Lung (tissue), 12 donors: ENCODE measurements around the gene SRRM3. TPM values are rescaled to one million over a fixed set of nuclear protein-coding genes. Genes with fewer than 3 reads are reported as not detected.
"Not testable (repeated sequence)": the region's sequence is repeated elsewhere in the genome, so short reads cannot be mapped to it uniquely, and the experiment has no call there.

Experiments used
- ATAC-seq: fragments of 200-7000 bp; cut with Tn5 transposase; one replicate; pipeline ENCODE4 v1.9.1; 2020; ENCODE audit warnings: moderate number of reproducible peaks; ENCODE audit not compliant: insufficient read depth, low FRiP score
- DNase-seq, 3 donors: peaks; one replicate each; pipeline ENCODE4 v3.0.0-alpha.2; 2013 to 2017
- H3K27ac ChIP-seq, 2 donors: one replicate each; pipeline ENCODE4 v1.5.1; 2013; ENCODE audit warnings: mild to moderate bottlenecking in 2 of 2, moderate library complexity in 2 of 2, control low read depth in 1 of 2, inconsistent platforms in 1 of 2, low read depth in 1 of 2, low read length in 1 of 2
- H3K27me3 ChIP-seq, 3 donors: one replicate each; pipeline ENCODE4 v1.5.1; 2013; ENCODE audit warnings: low read length in 2 of 3; ENCODE audit not compliant: control insufficient read depth in 3 of 3, insufficient read depth in 3 of 3
- H3K36me3 ChIP-seq, 4 donors: one replicate each; pipeline ENCODE4 v1.5.1; 2013; ENCODE audit warnings: low read length in 4 of 4, mild to moderate bottlenecking in 1 of 4, moderate library complexity in 1 of 4; ENCODE audit not compliant: control insufficient read depth in 4 of 4, insufficient read depth in 4 of 4
- H3K4me1 ChIP-seq, 5 donors: one replicate each; pipeline ENCODE4 v1.5.1; 2013; ENCODE audit warnings: low read length in 5 of 5, mild to moderate bottlenecking in 2 of 5, moderate library complexity in 1 of 5; ENCODE audit not compliant: control insufficient read depth in 5 of 5, insufficient read depth in 5 of 5
- H3K4me3 ChIP-seq: one replicate; pipeline ENCODE4 v1.5.1; 2013; ENCODE audit warnings: mild to moderate bottlenecking, control low read depth, moderate library complexity
- H3K9ac ChIP-seq, 2 donors: one replicate each; pipeline ENCODE4 v1.5.1; 2013; ENCODE audit warnings: low read length in 2 of 2, control low read depth in 1 of 2; ENCODE audit not compliant: insufficient read depth in 1 of 2
- H3K9me3 ChIP-seq, 4 donors: one replicate each; pipeline ENCODE4 v1.5.1; 2013; ENCODE audit warnings: low read length in 3 of 4, mild to moderate bottlenecking in 1 of 4, moderate library complexity in 1 of 4; ENCODE audit not compliant: control insufficient read depth in 4 of 4, insufficient read depth in 3 of 4
- WGBS, 2 donors: extraction: QIAGEN DNeasy Blood & Tissue Kit; methylation state at CpG; one replicate each; pipeline ENCODE4 v1.1.7; 2013; 5-methylcytosine and 5-hydroxymethylcytosine counted together
- polyA plus RNA-seq, 2 donors: library from polyadenylated mRNA; stranded (reverse); fragments of 200-250 nt; gene quantifications; one replicate each; pipeline ENCODE4 v1.2.1, GENCODE V29; 2013
- total RNA-seq, 2 donors: library from RNA; depleted of rRNA in 1 of 2; stranded (reverse); fragments of >200 nt in 1 of 2; gene quantifications; one replicate each; pipeline ENCODE4 v1.2.1, GENCODE V29; 2014 to 2021
- TF ChIP-seq, protein P1 (sequence below): IDR thresholded peaks from 2 replicates; pipeline ENCODE4 v1.5.1; 2012; ENCODE audit warnings: mild to moderate bottlenecking; ENCODE audit errors: control extremely low read depth, extremely low read depth
- donor health status: control.
- donor health status: control.
- donor health status: Bipolar disorder and iron deficiency.
- donor health status: healthy.
- donor health status: DM: yes; HTN: yes; CAD: no.

SRRM3 gene
- total and polyA plus RNA-seq, 4 donors, result 0.14 to 0.83 (median 0.63) TPM

DNA sequence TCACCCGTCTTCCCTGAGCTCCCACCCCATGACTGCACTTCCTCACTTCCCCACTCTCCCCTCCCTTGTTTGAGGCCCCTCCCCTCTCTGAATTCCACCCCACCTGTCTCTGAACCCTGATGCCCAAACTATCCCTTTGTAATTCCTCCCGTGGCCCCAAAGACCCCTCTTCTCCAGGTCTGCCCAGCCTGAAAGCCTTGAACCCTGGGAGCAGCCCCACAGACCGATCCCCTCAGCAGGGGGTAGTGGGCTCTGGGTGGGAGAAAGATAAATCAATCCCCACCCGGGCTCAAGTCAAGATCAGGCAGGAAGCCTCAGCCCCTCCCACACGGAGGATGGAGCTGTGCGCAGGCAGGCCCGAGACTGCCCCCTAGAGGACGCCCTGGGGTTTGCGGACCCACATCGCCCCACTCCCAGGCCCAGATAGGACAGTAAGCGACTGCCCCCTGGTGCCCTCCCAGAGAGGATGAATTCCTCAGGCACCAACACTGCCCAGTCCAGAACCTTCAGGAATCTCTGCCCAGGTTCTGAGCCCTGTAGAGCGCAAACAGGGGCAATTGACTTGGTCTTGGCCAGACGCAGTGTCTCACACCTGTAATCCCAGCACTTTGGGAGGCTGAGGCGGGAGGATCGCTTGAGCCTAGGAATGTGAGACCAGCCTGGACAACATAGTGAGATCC, 112.5 kb downstream of the SRRM3 start:
- H3K9me3 ChIP-seq, result no peaks in the 10 kb centered on the region
- peaks cover 0 to 13% (median 5%) of the 10 kb centered on the region in 5 donors for H3K4me1 ChIP-seq
- H3K27ac ChIP-seq, result no peak overlapping the region
- H3K4me3 ChIP-seq, result no peak overlapping the region
- no peak overlapping the region for H3K9ac ChIP-seq
- ATAC-seq (peak; percentile 80), DNase-seq (peak; percentile 94 to 97 (median 95))
- TF ChIP-seq, protein P1, sequence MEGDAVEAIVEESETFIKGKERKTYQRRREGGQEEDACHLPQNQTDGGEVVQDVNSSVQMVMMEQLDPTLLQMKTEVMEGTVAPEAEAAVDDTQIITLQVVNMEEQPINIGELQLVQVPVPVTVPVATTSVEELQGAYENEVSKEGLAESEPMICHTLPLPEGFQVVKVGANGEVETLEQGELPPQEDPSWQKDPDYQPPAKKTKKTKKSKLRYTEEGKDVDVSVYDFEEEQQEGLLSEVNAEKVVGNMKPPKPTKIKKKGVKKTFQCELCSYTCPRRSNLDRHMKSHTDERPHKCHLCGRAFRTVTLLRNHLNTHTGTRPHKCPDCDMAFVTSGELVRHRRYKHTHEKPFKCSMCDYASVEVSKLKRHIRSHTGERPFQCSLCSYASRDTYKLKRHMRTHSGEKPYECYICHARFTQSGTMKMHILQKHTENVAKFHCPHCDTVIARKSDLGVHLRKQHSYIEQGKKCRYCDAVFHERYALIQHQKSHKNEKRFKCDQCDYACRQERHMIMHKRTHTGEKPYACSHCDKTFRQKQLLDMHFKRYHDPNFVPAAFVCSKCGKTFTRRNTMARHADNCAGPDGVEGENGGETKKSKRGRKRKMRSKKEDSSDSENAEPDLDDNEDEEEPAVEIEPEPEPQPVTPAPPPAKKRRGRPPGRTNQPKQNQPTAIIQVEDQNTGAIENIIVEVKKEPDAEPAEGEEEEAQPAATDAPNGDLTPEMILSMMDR, result peak; percentile 100
- no peaks in the 10 kb centered on the region for H3K27me3 ChIP-seq
- no peaks in the 10 kb centered on the region for H3K36me3 ChIP-seq
- WGBS, 2 donors, result 6 to 8% methylated on average over 15 of the region's 15 CpGs

DNA sequence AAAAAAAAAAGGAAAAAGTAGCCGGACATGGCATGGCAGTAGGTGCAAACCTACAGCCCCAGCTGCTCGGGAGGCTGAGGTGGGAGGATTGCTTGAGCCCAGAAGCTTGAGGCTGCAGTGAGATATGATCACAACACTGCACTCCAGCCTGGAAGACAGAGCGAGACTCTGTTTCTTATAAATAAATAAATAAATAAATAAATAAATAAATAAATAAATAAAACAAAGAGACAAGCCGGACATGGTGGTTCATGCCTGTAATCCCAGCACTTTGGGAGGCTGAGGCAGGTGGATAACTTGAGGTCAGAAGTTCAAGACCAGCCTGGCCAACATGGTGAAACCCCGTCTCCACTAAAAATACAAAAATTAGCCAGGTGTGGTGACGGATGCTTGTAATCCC, 113.0 kb downstream of the SRRM3 start:
- peaks cover 0 to 16% (median 6%) of the 10 kb centered on the region in 5 donors for H3K4me1 ChIP-seq
- not testable (repeated sequence) for ATAC-seq, H3K9ac ChIP-seq, H3K9me3 ChIP-seq, DNase-seq, H3K4me3 ChIP-seq, H3K27ac ChIP-seq, H3K27me3 ChIP-seq, H3K36me3 ChIP-seq
- WGBS, 2 donors, result 67 to 79% methylated on average over 5 to 6 of the region's 6 CpGs

DNA sequence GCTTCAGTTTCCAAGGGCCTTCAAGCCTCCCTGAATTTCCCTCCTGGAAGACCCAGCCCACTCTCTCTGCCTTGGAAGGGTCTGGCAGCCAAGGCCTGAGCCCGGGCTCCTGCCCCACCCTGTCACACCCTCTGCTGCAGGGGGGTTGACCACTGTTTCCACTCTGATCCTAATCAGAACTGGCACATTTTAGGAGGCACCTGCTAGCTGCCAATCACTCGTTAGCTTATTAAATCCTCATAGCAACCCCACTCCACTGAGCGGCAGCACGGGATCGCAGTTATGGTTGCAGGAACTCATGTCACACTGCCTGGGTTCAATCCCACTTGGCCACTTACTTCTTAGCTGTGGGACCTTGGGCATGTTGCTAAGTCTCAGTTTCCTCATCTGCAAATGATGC, 113.7 kb downstream of the SRRM3 start:
- H3K27ac ChIP-seq, result no peak overlapping the region
- H3K4me3 ChIP-seq, result no peak overlapping the region
- ATAC-seq, result no peak
- no peak overlapping the region for H3K9ac ChIP-seq
- no peaks in the 10 kb centered on the region for H3K27me3 ChIP-seq
- no peaks in the 10 kb centered on the region for H3K9me3 ChIP-seq
- H3K4me1 ChIP-seq, result peaks cover 0 to 16% (median 6%) of the 10 kb centered on the region in 5 donors
- H3K36me3 ChIP-seq, result no peaks in the 10 kb centered on the region
- DNase-seq, result no peak
- WGBS, 2 donors, result 37 to 56% methylated on average over 5 of the region's 5 CpGs
- TF ChIP-seq, protein P1, result no peak

DNA sequence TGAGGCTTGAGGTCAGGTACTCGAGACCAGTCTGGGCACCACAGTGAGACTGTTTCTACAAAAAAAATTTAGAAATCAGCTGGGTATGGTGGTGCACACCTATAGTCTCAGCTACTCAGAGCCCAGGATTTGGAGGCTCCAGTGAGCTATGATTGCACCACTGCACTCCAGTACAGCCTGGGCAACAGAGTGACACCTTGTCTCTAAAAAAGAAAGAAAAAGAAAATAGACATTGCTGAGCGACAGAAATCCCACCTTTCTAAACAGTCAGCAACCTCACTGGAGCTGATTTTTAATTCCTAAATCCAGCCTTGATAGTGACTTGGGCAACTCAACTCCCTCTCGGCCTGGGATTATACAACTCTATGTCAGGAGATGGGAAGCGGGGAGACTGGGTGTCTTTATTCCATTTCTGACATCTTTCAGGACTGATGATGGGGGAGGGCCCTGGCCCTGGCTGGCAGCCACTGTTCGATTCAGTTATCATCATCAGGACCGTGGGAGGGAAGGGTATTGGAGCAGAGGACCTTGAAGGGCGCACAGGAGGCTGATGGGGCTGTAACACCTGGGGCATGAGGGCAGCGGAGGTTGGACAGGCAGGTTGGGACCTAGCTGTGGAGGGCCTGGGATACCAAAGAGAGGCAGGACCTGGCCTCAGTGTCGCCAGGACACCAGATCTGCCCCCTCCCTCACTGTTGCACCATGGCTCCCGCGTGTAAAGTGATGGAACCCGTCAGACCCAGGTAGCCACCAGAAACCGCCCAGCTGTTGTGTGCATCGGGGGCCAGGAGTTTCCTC, 115.5 kb downstream of the SRRM3 start:
- Histone ChIP-seq H3K36me3 (peaks cover 0 to under 1% (median 0%) of the 10 kb centered on the region in 4 donors), H3K4me1 (peaks cover 0 to 16% (median 6%) of the 10 kb centered on the region in 5 donors), H3K9me3 (no peaks in the 10 kb centered on the region), H3K4me3 (peak overlapping the region; percentile 23), H3K27ac (peak overlapping the region; percentile 90 to 91), H3K27me3 (no peaks in the 10 kb centered on the region), H3K9ac (peak overlapping the region; percentile 82 to 96)
- 54 to 59% methylated on average over 14 of the region's 14 CpGs for WGBS, 2 donors
- TF ChIP-seq, protein P1, result no peak
- ATAC-seq (no peak), DNase-seq (no peak)
